GM23338 (cell line): Measurements from ENCODE around the gene AKR1E2. TPM values are rescaled to one million over a fixed set of nuclear protein-coding genes. Genes with fewer than 3 reads are reported as not detected.

Source experiments
- ATAC-seq: fragments of 200-7000 bp; cut with Tn5 transposase; 3 replicates; pipeline ENCODE4 v1.9.1; 2020
- DNase-seq: peaks from one replicate; pipeline ENCODE4 v3.0.0-alpha.2; 2015; ENCODE audit warnings: low spot score
- H2AFZ ChIP-seq: fragments of 200-600 bp; sonication (generic); 2 replicates; pipeline ENCODE4 v1.8.0; 2016; ENCODE audit warnings: antibody characterized with exemption, mild to moderate bottlenecking, moderate library complexity
- H3F3A ChIP-seq: fragments of 200-600 bp; sonication (generic); replicated peaks from 2 replicates; pipeline ENCODE4 v1.8.0; 2017; ENCODE audit warnings: antibody characterized with exemption, mixed run types, low read depth
- H3K27ac ChIP-seq: fragments of 200-600 bp; sonication (generic); 2 replicates; pipeline ENCODE4 v1.6.1; 2016; ENCODE audit warnings: low read depth
- H3K27me3 ChIP-seq: fragments of 200-600 bp; sonication (generic); 2 replicates; pipeline ENCODE4 v1.8.0; 2016; ENCODE audit warnings: mild to moderate bottlenecking, mixed run types, moderate library complexity; ENCODE audit not compliant: insufficient read depth
- H3K36me3 ChIP-seq: fragments of 200-600 bp; sonication (generic); 2 replicates; pipeline ENCODE4 v1.8.0; 2016; ENCODE audit warnings: mild to moderate bottlenecking; ENCODE audit not compliant: insufficient read depth
- H3K4me1 ChIP-seq: fragments of 200-600 bp; sonication (generic); 2 replicates; pipeline ENCODE4 v1.8.0; 2016; ENCODE audit warnings: mild to moderate bottlenecking, moderate library complexity; ENCODE audit not compliant: insufficient read depth
- H3K4me2 ChIP-seq: fragments of 200-600 bp; sonication (generic); 2 replicates; pipeline ENCODE4 v1.7.1; 2017; ENCODE audit warnings: mixed run types
- H3K4me3 ChIP-seq: fragments of 200-600 bp; sonication (generic); 2 replicates; pipeline ENCODE4 v1.6.1; 2016; ENCODE audit warnings: mixed run types
- H3K79me2 ChIP-seq: fragments of 200-600 bp; sonication (generic); replicated peaks from 2 replicates; pipeline ENCODE4 v1.8.0; 2017; ENCODE audit warnings: mild to moderate bottlenecking; ENCODE audit not compliant: insufficient read depth
- H3K9me2 ChIP-seq: fragments of 200-600 bp; sonication (generic); 2 replicates; pipeline ENCODE4 v1.8.0; 2017; ENCODE audit not compliant: insufficient read depth
- H4K20me1 ChIP-seq: fragments of 200-600 bp; sonication (generic); replicated peaks from 2 replicates; pipeline ENCODE4 v1.8.0; 2017; ENCODE audit warnings: mild to moderate bottlenecking; ENCODE audit not compliant: insufficient read depth
- H3K27ac Mint-ChIP-seq: 2 replicates; pipeline ENCODE4 v1.8.0; 2020; ENCODE audit warnings: inconsistent platforms, mild to moderate bottlenecking, moderate library complexity, mixed read lengths
- H3K27me3 Mint-ChIP-seq: 3 replicates; pipeline ENCODE4 v1.8.0; 2022; ENCODE audit warnings: low read depth, mild to moderate bottlenecking, moderate library complexity, mixed read lengths, inconsistent platforms; ENCODE audit not compliant: insufficient read depth, poor library complexity
- H3K36me3 Mint-ChIP-seq: 3 replicates; pipeline ENCODE4 v1.8.0; 2021; ENCODE audit warnings: low read depth, mild to moderate bottlenecking, inconsistent platforms, moderate library complexity, mixed read lengths
- H3K4me1 Mint-ChIP-seq: 3 replicates; pipeline ENCODE4 v1.8.0; 2020; ENCODE audit warnings: mild to moderate bottlenecking, inconsistent platforms, mixed read lengths
- H3K4me3 Mint-ChIP-seq: 3 replicates; pipeline ENCODE4 v1.8.0; 2021; ENCODE audit warnings: moderate library complexity, mild to moderate bottlenecking, inconsistent platforms, mixed read lengths
- H3K9me3 Mint-ChIP-seq: 3 replicates; pipeline ENCODE4 v1.8.0; 2020; ENCODE audit warnings: moderate library complexity, mild to moderate bottlenecking, inconsistent platforms, mixed read lengths
- CREB1 ChIP-seq: fragments of 250-450 bp; sonication (Bioruptor Pico); IDR thresholded peaks from 2 replicates; pipeline ENCODE4 v1.5.0; 2020; ENCODE audit warnings: low read depth, mild to moderate bottlenecking, moderate library complexity
- EZH2phosphoT487 ChIP-seq: fragments of 200-600 bp; sonication (generic); IDR thresholded peaks from one replicate; pipeline ENCODE4 v1.8.1; 2018; ENCODE audit warnings: antibody characterized with exemption; ENCODE audit not compliant: unreplicated experiment
- JUNB ChIP-seq: IDR thresholded peaks from one replicate; pipeline ENCODE4 v1.6.1; 2016; ENCODE audit warnings: antibody characterized with exemption; ENCODE audit not compliant: unreplicated experiment
- NANOG ChIP-seq: IDR thresholded peaks from 2 replicates; pipeline ENCODE4 v1.6.1; 2016; ENCODE audit warnings: antibody characterized with exemption, borderline replicate concordance
- POLR2AphosphoS5 ChIP-seq: IDR thresholded peaks from 2 replicates; pipeline ENCODE4 v1.6.1; 2016; ENCODE audit warnings: antibody characterized with exemption, low read depth
- STAT1 ChIP-seq: IDR thresholded peaks from one replicate; pipeline ENCODE4 v1.6.1; 2016; ENCODE audit warnings: antibody characterized with exemption; ENCODE audit not compliant: unreplicated experiment
- ZNF114 ChIP-seq: fragments of 250-450 bp; sonication (Bioruptor Pico); IDR thresholded peaks from 2 replicates; pipeline ENCODE4 v1.5.0; 2020; ENCODE audit warnings: mild to moderate bottlenecking, moderate library complexity
- ZNF331 ChIP-seq: fragments of 250-450 bp; sonication (Bioruptor Pico); IDR thresholded peaks from 2 replicates; pipeline ENCODE4 v1.5.0; 2020; ENCODE audit warnings: low read depth, mild to moderate bottlenecking, moderate library complexity
- ZNF462 ChIP-seq: fragments of 250-450 bp; sonication (Bioruptor Pico); IDR thresholded peaks from 2 replicates; pipeline ENCODE4 v1.5.0; 2020; ENCODE audit warnings: mild to moderate bottlenecking, moderate library complexity
- polyA plus RNA-seq: library from polyadenylated mRNA; unstranded; fragments of >200 nt; fragmentation: Nextera tagmentation; extraction: Ambion mirVana; gene quantifications from 2 replicates; pipeline ENCODE4 v1.2.1, GENCODE V29; 2016
- total RNA-seq: library from RNA; depleted of rRNA; stranded (reverse); fragments of >200 nt; shearing (Covaris generic); gene quantifications from 2 replicates; pipeline ENCODE4 v1.2.3, GENCODE V29; 2014
- TF ChIP-seq, protein P1 (sequence below), 2 experiments: fragments of 200-600 bp in 1 of 2; sonication (generic) in 1 of 2; conservative IDR thresholded peaks; 2 replicates each; pipeline versions ENCODE4 v1.5.1 to v1.6.1; 2016 to 2017; ENCODE audit warnings: antibody characterized with exemption in 2 of 2, low read depth in 2 of 2, mild to moderate bottlenecking in 2 of 2, moderate library complexity in 1 of 2
- TF ChIP-seq, protein P2 (sequence below): IDR thresholded peaks from 2 replicates; pipeline ENCODE4 v1.6.1; 2016; ENCODE audit warnings: antibody characterized with exemption

Gene AKR1E2
- total and polyA plus RNA-seq, 2 experiments from 2014 or later = 2.2 to 4.3 TPM

DNA sequence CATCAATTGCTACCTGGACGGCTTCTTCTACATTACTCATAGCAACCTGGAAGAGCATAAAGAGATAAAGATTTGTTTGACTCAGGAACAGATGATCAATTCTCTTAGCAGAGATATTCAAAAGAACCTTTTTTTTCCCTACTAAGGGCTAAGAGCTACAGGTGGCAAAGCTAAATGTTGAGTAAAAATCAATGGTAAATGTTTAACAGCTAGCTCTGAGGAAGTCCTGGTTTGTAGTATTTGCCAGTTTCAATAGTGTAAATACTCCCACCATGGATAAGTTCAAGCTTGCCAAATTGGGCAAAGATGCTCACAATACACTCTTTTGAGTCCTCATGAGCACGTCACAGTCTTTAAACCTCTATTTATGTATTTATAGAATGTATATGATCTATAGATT is 64.0 kb downstream of the AKR1E2 start:
- no peak overlapping the region for H3K4me2 ChIP-seq
- Mint-ChIP-seq H3K9me3 (no peaks in the 10 kb centered on the region), H3K4me1 (no peaks in the 10 kb centered on the region), H3K27me3 (peaks cover 3% of the 10 kb centered on the region), H3K36me3 (no peaks in the 10 kb centered on the region), H3K4me3 (no peak overlapping the region), H3K27ac (no peak overlapping the region)
- ATAC-seq (no peak), DNase-seq (no peak)
- no peaks in the 10 kb centered on the region for H3K36me3 ChIP-seq
- no peaks in the 10 kb centered on the region for H3K27me3 ChIP-seq
- no peaks in the 10 kb centered on the region for H3F3A ChIP-seq
- H3K4me1 ChIP-seq = no peaks in the 10 kb centered on the region
- no peak for TF ChIP-seq ZNF331
- no peak for TF ChIP-seq EZH2phosphoT487
- TF ChIP-seq, protein P1, sequence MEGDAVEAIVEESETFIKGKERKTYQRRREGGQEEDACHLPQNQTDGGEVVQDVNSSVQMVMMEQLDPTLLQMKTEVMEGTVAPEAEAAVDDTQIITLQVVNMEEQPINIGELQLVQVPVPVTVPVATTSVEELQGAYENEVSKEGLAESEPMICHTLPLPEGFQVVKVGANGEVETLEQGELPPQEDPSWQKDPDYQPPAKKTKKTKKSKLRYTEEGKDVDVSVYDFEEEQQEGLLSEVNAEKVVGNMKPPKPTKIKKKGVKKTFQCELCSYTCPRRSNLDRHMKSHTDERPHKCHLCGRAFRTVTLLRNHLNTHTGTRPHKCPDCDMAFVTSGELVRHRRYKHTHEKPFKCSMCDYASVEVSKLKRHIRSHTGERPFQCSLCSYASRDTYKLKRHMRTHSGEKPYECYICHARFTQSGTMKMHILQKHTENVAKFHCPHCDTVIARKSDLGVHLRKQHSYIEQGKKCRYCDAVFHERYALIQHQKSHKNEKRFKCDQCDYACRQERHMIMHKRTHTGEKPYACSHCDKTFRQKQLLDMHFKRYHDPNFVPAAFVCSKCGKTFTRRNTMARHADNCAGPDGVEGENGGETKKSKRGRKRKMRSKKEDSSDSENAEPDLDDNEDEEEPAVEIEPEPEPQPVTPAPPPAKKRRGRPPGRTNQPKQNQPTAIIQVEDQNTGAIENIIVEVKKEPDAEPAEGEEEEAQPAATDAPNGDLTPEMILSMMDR (conservative IDR thresholded peaks at IDR 0.05; ENCODE audit: low read depth in 2 of 2) = no peak
- peaks cover 7% of the 10 kb centered on the region; the same call in 1 of the 2 replicates for H3K9me2 ChIP-seq
- no peaks in the 10 kb centered on the region for H4K20me1 ChIP-seq
- no peaks in the 10 kb centered on the region for H3K79me2 ChIP-seq
- H2AFZ ChIP-seq = no peak overlapping the region
- H3K4me3 ChIP-seq = no peak overlapping the region
- H3K27ac ChIP-seq = no peak overlapping the region

DNA sequence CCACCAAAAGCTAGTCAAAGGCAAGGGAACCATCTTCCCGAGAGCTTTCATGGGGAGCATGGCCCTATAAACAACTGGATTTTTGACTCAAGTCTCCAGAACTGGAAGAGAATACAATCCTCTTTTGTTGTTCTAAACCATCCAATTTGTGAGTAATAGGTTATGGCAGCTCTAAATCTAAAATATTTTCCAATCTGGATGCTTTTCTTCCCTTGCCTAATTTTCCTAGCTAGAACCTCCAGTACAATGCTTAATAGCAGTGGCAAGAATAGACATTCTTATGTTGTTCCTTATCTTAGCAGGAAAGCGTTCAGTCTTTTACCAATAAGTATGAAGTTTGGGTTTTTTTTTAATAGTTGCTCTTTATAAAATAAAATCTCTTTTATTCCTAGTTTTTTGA is 66.7 kb downstream of the AKR1E2 start:
- Histone ChIP-seq H2AFZ (no peak overlapping the region), H3K4me2 (no peak overlapping the region), H3K79me2 (no peaks in the 10 kb centered on the region), H4K20me1 (no peaks in the 10 kb centered on the region), H3K4me3 (no peak overlapping the region), H3K27me3 (no peaks in the 10 kb centered on the region), H3K9me2 (peaks cover 11% of the 10 kb centered on the region; the same call in 1 of the 2 replicates), H3K27ac (no peak overlapping the region), H3K36me3 (no peaks in the 10 kb centered on the region; the same call in 1 of the 2 replicates), H3F3A (no peaks in the 10 kb centered on the region), H3K4me1 (no peaks in the 10 kb centered on the region)
- Mint-ChIP-seq H3K4me3 (no peak overlapping the region), H3K4me1 (no peaks in the 10 kb centered on the region), H3K27me3 (no peaks in the 10 kb centered on the region), H3K36me3 (no peaks in the 10 kb centered on the region), H3K27ac (no peak overlapping the region), H3K9me3 (peaks cover 5% of the 10 kb centered on the region; the same call in 2 of the 3 replicates)
- no peak for ATAC-seq
- no peak for DNase-seq
- no peak for TF ChIP-seq STAT1
- TF ChIP-seq NANOG = no peak
- TF ChIP-seq ZNF462 (CRISPR knock-in tag) = no peak
- TF ChIP-seq ZNF114 (CRISPR knock-in tag) = no peak
- TF ChIP-seq JUNB = no peak
- TF ChIP-seq POLR2AphosphoS5 = no peak
- TF ChIP-seq, protein P2, sequence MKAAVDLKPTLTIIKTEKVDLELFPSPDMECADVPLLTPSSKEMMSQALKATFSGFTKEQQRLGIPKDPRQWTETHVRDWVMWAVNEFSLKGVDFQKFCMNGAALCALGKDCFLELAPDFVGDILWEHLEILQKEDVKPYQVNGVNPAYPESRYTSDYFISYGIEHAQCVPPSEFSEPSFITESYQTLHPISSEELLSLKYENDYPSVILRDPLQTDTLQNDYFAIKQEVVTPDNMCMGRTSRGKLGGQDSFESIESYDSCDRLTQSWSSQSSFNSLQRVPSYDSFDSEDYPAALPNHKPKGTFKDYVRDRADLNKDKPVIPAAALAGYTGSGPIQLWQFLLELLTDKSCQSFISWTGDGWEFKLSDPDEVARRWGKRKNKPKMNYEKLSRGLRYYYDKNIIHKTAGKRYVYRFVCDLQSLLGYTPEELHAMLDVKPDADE = no peak
- no peak for TF ChIP-seq CREB1
- no peak for TF ChIP-seq ZNF331
- no peak for TF ChIP-seq EZH2phosphoT487
